ENCODE results near the gene LTBP3. TPM values are rescaled to one million over a fixed set of nuclear protein-coding genes. Genes with fewer than 3 reads are reported as not detected.

Gene LTBP3
- total RNA-seq (2014; rRNA removed; shearing (Covaris generic)): 4.2 and 6.3 TPM in 2 replicates

DNA sequence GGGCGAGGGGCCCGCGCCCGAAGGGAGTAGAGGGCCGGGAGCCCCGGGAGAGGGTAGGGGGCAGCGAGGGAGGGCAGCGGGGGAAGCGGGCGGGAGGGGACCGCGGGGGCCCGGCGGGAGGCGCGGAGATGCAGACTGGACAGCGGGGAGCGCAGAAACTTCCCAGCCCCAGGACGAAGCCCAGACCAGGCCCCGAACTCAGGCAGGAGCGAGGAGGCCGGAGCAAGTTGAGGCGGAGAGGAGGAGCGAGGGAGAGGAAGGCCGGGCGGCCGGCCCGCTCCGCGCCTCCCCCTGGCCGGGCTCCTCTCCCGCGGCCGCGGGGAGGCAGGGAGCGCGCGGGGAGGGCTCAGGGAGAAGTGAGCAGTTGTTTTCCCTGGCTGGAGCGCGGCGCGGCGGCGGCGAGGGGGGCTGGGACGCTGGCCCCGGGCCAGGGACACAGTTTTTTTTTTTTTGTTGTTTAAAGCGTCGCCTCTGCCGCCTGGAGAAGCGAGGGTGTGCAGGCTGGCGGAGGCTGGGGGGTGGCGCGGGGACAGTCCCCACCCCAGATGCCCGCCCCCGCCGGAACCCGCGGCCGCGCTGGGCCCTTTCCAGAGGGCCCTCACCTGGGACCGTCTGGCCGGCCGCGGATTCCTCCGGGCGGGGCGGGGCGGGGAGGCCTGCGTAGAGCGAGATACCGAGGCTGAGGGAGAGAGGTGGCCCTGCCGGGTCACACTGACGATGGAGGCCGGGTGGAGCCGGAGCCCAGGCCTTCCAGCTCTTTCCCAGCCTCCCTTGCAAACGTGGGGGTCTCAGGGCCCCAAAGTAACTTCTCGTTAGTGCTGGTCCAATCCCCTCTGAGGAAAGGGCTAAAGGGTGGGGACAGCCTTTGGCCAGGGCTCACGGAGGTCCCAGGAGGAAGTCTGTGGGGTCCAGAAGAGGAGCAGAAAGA lies at the start of gene LTBP3:
LTBP3 (minus strand) TSS at position 358 of the 928 bp plus-strand sequence. CDS start 400 bp downstream, outside the sequence.
- peak; percentile 66 for DNase-seq (ENCODE audit: low spot score)

- no peak for DNase-seq (ENCODE audit: low spot score)
These were observed 48.9 kb upstream of the LTBP3 start for GRCh38 chr11:65606876-65607613.

DNA sequence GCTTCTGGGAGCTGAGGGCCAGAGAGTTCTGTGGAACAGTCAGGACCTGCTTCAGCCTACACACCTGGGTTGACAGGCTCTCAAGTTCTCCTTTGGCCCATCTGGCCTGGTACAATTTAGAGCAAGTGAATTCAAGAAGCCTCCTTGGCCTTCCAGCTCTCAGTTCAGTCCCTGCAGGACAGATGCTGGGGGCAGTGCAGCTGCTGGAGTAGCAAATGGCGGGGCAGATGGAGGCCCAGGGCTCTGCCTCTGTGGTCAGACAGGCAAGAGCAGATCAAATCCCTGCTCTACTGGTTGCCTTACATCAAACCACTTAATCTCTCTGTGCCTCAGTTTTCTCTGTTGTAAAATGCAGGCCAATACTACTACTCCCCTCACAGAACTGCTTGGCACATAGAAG lies 46.1 kb upstream of the LTBP3 start:
- no peak for DNase-seq (ENCODE audit: low spot score)

DNA sequence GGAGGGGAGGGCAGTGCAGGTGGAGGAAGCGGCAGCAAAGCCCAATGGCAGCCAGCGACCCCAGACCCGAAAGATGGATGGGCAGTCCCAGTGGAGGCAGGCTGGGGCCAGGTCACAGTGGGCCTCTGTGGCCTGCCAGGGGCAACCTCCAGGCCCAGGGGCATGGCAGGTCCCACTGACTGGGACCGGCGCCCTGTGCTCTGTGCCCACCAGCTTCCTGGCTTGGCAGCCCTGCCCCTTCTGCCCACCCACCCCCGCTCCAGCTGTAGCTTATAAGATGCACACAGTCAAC lies 41.7 kb upstream of the LTBP3 start:
- DNase-seq (ENCODE audit: low spot score): no peak

DNA sequence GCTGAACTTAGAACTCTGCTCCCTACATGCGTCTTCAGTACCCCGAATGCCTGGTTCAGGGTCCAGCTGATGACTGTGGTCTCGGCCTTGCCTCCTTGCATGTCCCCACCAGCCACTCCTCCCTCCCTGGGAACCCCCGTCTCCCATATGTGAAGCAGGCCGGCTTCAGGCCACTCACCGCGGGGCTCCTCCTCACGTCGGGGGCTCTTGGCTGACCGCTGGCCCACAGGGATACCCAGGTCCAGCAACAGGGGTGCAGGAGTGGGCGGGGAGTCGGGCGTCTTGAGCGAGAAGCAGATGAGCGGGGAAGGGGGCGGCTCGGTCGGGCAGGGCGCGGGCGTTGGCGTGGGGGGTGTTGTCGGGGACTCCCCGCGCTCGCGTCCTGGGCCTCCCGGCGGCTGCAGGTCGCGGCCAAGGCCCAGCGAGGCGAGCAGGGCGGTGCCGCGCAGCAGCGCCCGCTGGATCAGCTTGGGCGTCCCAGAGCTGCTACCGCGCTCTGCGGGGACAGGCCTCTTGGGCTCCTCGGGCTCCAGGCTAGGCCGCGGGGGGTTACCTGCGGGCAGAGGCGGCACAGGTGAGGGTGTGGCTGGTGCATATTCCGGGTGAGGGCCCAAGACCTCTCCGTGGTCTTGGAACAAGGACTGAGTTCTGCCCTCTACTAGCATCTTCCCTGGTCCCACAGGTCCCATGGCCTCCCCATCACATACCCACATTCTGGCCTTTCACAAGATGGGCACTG lies 41.2 kb upstream of the LTBP3 start:
- no peak for DNase-seq (ENCODE audit: low spot score)

GRCh38 chr11:65598258-65598699 lies 40.1 kb upstream of the LTBP3 start:
- DNase-seq (ENCODE audit: low spot score): no peak

GRCh38 chr11:65596520-65596919 lies 38.4 kb upstream of the LTBP3 start:
- DNase-seq (ENCODE audit: low spot score): no peak

GRCh38 chr11:65595543-65596281 lies 37.6 kb upstream of the LTBP3 start, which contains the start of gene KCNK7:
KCNK7 (minus strand) TSS chr11:65595800; CDS start chr11:65595772, 28 bp downstream.
- no peak for DNase-seq (ENCODE audit: low spot score)

DNA sequence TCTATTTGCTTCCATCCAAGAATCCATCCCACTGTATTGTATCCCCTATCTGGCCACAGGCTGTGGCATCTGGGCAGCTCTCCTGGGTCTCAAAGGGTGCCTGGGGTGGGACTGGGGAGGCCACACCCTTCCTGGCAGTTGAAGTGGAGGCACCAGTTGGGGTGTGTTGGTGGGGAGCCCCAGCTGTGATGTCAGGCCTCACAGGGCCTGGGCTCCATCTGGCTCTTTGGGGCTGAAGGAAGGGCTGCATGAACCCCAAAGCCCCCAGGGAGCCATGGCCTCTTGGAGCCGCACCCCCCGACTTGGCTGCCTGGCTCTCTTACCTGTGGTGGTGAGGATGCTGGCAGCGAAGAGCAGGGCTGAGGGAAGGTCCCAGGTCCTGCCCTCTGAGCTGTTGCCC lies 37.0 kb upstream of the LTBP3 start:
- DNase-seq (ENCODE audit: low spot score): no peak

GRCh38 chr11:65593518-65594414 lies 35.6 kb upstream of the LTBP3 start:
- no peak for DNase-seq (ENCODE audit: low spot score)

DNA sequence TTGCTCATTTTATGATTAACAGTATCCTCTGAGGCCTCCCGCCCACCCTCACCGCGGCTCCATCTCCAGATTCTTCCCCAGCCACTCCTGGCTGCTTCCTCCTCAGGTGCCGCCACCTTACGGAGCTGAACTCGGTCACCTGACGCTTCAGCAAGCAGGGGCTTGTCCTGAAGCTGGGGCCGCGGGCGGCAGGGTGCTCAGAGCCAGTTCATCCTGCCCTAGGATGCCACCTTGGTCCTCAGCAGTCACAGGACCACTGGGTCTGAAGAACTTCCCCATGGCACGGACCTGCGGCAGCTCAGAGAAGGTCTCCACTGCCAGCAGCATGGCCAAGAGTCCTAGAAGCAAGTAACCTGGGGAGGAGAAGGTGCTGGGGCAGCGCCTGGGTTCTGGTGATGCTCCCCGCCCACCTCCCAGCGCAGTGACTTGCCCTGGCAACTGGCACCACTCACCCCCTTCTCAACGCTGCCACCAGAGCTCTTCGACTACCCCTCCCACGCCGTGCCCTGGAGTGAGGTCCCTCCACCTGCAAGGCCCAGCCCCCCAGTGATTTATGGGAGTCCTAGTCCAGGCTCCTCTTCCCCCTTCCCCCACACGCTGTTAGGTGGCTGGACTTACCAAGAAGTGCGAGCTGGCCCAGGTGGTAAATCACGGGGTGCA lies 34.8 kb upstream of the LTBP3 start:
- DNase-seq (ENCODE audit: low spot score): no peak

- DNase-seq (ENCODE audit: low spot score): no peak
These were observed 34.0 kb upstream of the LTBP3 start for GRCh38 chr11:65591939-65592857.

DNA sequence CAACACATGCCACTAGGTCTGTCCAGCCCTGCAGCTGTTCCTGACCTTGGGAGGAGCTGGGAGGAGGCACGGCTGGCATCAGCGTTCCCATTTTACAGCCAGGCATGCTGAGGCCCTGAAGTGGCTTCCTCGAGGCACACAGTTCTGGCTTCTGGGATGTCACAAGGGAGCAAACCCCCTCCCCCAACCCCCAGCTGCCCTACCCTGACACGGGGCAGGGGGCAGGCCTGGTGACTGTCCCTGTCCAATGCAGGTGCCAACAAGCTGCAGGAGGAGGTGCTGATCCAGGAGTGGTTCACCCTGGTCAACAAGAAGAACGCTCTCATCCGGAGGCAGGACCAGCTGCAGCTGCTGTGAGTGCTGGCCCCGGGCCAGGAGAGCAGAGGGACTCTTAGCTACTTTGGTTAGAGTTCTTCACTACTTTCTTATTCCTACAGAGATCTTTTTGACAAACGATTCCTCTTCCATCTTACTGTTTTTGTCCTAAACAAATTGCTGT lies 32.1 kb upstream of the LTBP3 start:
- no peak for DNase-seq (ENCODE audit: low spot score)

DNA sequence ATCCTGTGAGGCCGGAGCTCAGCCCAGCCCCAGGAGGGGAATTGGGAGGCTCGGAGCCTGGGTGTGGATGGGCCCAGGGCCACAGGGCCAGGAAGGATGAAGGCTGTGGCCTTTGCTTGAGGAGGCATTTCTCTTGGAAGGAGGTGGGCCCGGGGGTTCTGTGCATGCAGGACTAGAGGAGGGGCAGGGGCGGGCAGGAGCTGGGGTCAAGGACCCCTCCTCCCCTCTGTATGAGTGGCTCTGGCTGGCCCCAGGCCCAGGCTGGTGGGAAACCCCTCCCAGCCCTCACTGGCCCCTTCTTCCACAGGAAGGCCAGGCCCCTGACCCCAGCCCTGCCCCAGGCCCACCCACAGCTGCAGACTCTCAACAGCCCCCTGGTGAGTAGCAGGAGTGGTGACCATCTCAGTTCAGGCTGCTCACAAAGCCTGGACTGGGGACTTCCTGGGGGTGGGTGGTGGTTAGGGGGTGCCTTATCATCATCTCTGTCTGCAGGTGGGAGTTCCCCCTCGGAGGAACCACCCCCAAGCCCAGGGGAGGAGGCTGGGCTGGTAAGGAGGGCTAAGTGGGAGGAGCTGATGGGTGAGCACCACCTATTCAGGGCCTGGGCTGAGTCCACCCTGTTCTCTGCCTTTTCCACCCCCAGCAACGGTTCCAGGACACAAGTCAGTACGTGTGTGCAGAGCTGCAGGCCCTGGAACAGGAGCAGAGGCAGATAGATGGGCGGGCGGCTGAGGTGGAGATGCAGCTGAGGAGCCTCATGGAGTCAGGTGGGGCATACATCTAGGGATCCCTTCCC lies 31.5 kb upstream of the LTBP3 start:
- DNase-seq (ENCODE audit: low spot score): no peak

DNA sequence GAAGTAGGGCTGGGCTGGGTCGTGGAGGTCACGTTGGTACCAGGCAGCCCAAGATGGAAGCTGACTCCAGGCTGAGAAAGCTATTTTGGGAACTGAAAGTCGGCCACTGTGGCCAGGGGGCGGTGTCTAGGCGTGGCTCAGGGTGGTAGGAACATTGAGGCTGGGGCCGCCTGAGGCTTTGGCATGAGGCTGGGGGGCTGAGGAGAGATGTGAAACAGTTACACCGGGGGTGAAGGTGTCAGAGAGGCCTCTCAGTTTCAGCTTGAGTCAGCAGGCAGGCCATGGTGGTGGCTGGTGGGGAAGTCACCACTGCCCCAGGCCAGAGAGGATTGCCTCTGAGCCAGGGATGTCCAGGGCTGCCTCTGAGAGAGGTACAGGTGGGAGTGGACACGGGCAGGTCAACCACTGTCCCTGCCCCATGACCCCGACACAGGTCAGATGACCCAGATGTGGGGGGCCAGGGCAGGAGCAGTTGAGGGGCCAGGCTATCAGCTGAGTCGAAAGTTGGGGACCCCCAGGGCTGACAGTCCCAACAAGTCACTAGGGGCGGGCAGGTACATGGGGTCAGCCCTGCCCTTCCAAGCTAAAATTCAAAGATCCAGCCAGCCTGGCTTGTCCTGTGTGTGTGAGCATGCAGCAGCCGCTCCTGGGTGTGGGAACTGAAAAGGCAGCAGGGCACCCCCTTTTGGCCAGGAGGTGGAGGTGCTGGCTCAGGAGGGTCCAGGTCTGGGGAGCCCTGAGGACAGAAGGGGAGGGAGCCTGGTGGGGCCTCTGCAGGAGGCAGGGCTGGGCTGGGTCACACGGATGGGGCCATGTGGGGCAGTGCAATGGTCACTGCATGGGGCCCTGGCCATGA lies 30.3 kb upstream of the LTBP3 start:
- DNase-seq (ENCODE audit: low spot score): no peak

DNA sequence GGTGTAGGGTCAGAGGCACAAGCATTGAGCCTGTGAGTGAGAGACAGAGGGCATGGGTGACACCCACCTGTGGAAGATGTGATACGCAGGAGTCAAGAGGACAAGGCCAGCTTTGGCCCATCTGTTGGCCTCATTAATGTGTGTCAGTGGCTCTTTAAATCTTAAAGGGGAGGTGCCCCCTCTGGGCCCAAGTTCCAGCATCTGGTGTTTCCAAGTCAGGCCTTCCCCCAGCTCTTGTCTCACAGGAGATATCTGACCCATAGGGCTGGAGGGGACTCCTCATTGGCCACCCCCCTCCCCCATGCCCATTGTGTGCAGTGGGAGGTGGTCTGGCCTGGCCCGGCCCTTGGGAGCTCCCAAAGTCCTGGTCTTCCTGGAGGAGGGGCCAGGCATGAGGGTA lies 28.5 kb upstream of the LTBP3 start:
- DNase-seq (ENCODE audit: low spot score): no peak

- no peak for DNase-seq (ENCODE audit: low spot score)
These were observed 28.1 kb upstream of the LTBP3 start for GRCh38 chr11:65586247-65586630.
